H1 (cell line): ENCODE results near the gene ADPRH. TPM values are rescaled to one million over a fixed set of nuclear protein-coding genes. Genes with fewer than 3 reads are reported as not detected.

Experiments used
- CTCF ChIA-PET: fragments of 300-600 bp; sonication (Branson Sonifier 250); formaldehyde crosslinking; loops from one replicate; lab custom pipeline; 2021; ENCODE audit not compliant: partially characterized antibody; lab: Charles Lee
- POLR2A ChIA-PET: fragments of 300-600 bp; sonication (Branson Sonifier 250); formaldehyde crosslinking; loops from one replicate; lab custom pipeline; 2021; ENCODE audit warnings: inconsistent platforms; ENCODE audit not compliant: partially characterized antibody; lab: Charles Lee
- DNase-seq, 2 experiments: peaks; one replicate each; pipeline versions ENCODE4 v3.0.0 to v3.0.0-alpha.2; 2010 to 2022; ENCODE audit warnings: low spot score in 2 of 2, low read depth in 1 of 2, mixed read lengths in 1 of 2
- FAIRE-seq: peaks from 2 replicates; lab custom pipeline; 2011; peaks lifted over from hg19 to GRCh38; lab: Jason Lieb, UNC
- H2AFZ ChIP-seq: 2 replicates; pipeline ENCODE4 v1.8.1; 2012; ENCODE audit warnings: low read length, inconsistent platforms
- H2AK5ac ChIP-seq: 2 replicates; pipeline ENCODE4 v1.6.1; 2013; ENCODE audit warnings: low read depth, low read length
- H2BK120ac ChIP-seq: replicated peaks from 2 replicates; pipeline ENCODE3; 2013; ENCODE audit warnings: low read depth, low read length, inconsistent platforms
- H2BK12ac ChIP-seq: 2 replicates; pipeline ENCODE4 v1.6.1; 2013; ENCODE audit warnings: low read depth, low read length
- H2BK15ac ChIP-seq: 2 replicates; pipeline ENCODE4 v1.6.1; 2013; ENCODE audit warnings: low read length
- H2BK20ac ChIP-seq: 2 replicates; pipeline ENCODE4 v1.6.1; 2013; ENCODE audit warnings: low read length
- H2BK5ac ChIP-seq: 2 replicates; pipeline ENCODE4 v1.6.1; 2013; ENCODE audit warnings: low read depth, low read length
- H3K14ac ChIP-seq: 2 replicates; pipeline ENCODE4 v1.6.1; 2013; ENCODE audit warnings: inconsistent platforms; ENCODE audit not compliant: insufficient read length
- H3K18ac ChIP-seq: 2 replicates; pipeline ENCODE4 v1.6.1; 2013; ENCODE audit warnings: low read length; ENCODE audit errors: extremely low read depth
- H3K23ac ChIP-seq: 2 replicates; pipeline ENCODE4 v1.6.1; 2013; ENCODE audit warnings: inconsistent platforms; ENCODE audit not compliant: insufficient read length
- H3K23me2 ChIP-seq: 2 replicates; pipeline ENCODE4 v1.6.1; 2013; ENCODE audit warnings: low read depth, low read length
- H3K27ac ChIP-seq: 2 replicates; pipeline ENCODE4 v1.6.1; 2011; ENCODE audit warnings: low read depth, low read length, inconsistent platforms
- H3K27me3 ChIP-seq, 4 experiments: replicated peaks in 1 of 4; 1 replicate in 1 of 4; 2 replicates in 3 of 4; pipeline versions ENCODE4 v1.6.1 to v1.8.1; 2011 to 2013; ENCODE audit warnings: low read length in 3 of 4, mild to moderate bottlenecking in 3 of 4, inconsistent platforms in 2 of 4, mixed read lengths in 2 of 4, moderate library complexity in 1 of 4; ENCODE audit not compliant: control insufficient read depth in 3 of 4, insufficient read depth in 3 of 4; ENCODE audit errors: extremely low read depth in 1 of 4
- H3K36me3 ChIP-seq, 4 experiments: 2 replicates each; pipeline versions ENCODE4 v1.6.1 to v1.8.1; 2011 to 2013; ENCODE audit warnings: mild to moderate bottlenecking in 4 of 4, low read length in 3 of 4, moderate library complexity in 2 of 4, control low read depth in 1 of 4, inconsistent platforms in 1 of 4; ENCODE audit not compliant: insufficient read depth in 4 of 4, control insufficient read depth in 2 of 4
- H3K4ac ChIP-seq: replicated peaks from 2 replicates; pipeline ENCODE3; 2013; ENCODE audit warnings: low read length, low read depth, mixed read lengths, inconsistent platforms; ENCODE audit not compliant: insufficient read length
- H3K4me1 ChIP-seq, 4 experiments: replicated peaks in 1 of 4; 1 replicate in 1 of 4; 2 replicates in 3 of 4; pipeline versions ENCODE4 v1.6.1 to v1.8.1; 2011 to 2013; ENCODE audit warnings: low read length in 3 of 4, inconsistent platforms in 2 of 4, mixed read lengths in 1 of 4; ENCODE audit not compliant: insufficient read depth in 4 of 4, control insufficient read depth in 3 of 4
- H3K4me2 ChIP-seq, 2 experiments: 2 replicates each; pipeline versions ENCODE4 v1.6.1 to v1.8.1; 2011 to 2013; ENCODE audit warnings: low read depth in 2 of 2, low read length in 2 of 2, control low read depth in 1 of 2, inconsistent platforms in 1 of 2, mild to moderate bottlenecking in 1 of 2; ENCODE audit not compliant: insufficient read depth in 1 of 2
- H3K4me3 ChIP-seq, 4 experiments: fragments of 200-600, 300-600 bp in 1 of 4; sonication (generic), shearing (Covaris generic), sonication (Bioruptor Twin) in 1 of 4; 2 replicates each; pipeline versions ENCODE4 v1.5.1 to v1.8.1; 2011 to 2016; ENCODE audit warnings: low read length in 4 of 4, low read depth in 3 of 4, control low read depth in 2 of 4, inconsistent platforms in 2 of 4, mild to moderate bottlenecking in 2 of 4, mixed read lengths in 1 of 4, moderate library complexity in 1 of 4; ENCODE audit not compliant: insufficient read depth in 2 of 4; ENCODE audit errors: extremely low read depth in 1 of 4
- H3K56ac ChIP-seq: replicated peaks from 2 replicates; pipeline ENCODE3; 2013; ENCODE audit warnings: low read depth, mild to moderate bottlenecking, mixed read lengths, low read length, inconsistent platforms; ENCODE audit not compliant: insufficient read length
- H3K79me1 ChIP-seq: 2 replicates; pipeline ENCODE4 v1.6.1; 2013; ENCODE audit warnings: low read depth, low read length, control low read depth
- H3K79me2 ChIP-seq, 2 experiments: 2 replicates each; pipeline versions ENCODE4 v1.6.1 to v1.8.1; 2012 to 2013; ENCODE audit warnings: low read length in 2 of 2, mild to moderate bottlenecking in 2 of 2, inconsistent platforms in 1 of 2; ENCODE audit not compliant: insufficient read depth in 2 of 2, control insufficient read depth in 1 of 2
- H3K9ac ChIP-seq, 4 experiments: replicated peaks in 1 of 4; 1 replicate in 1 of 4; 2 replicates in 3 of 4; pipeline versions ENCODE4 v1.6.1 to v1.8.1; 2011 to 2013; ENCODE audit warnings: low read depth in 3 of 4, low read length in 3 of 4, control low read depth in 2 of 4, mild to moderate bottlenecking in 2 of 4, moderate library complexity in 2 of 4, inconsistent platforms in 1 of 4; ENCODE audit errors: extremely low read depth in 1 of 4
- H3K9me3 ChIP-seq, 2 experiments: 2 replicates each; pipeline versions ENCODE4 v1.6.1 to v1.8.1; 2012 to 2013; ENCODE audit warnings: mild to moderate bottlenecking in 2 of 2, moderate library complexity in 2 of 2, control low read depth in 1 of 2, inconsistent platforms in 1 of 2, low read depth in 1 of 2, low read length in 1 of 2, mixed read lengths in 1 of 2; ENCODE audit not compliant: insufficient read depth in 2 of 2
- H4K20me1 ChIP-seq, 2 experiments: replicated peaks in 1 of 2; 2 replicates each; pipeline versions ENCODE3 to v1.8.1; 2011 to 2013; ENCODE audit warnings: inconsistent platforms in 2 of 2, low read length in 2 of 2, mild to moderate bottlenecking in 1 of 2; ENCODE audit not compliant: insufficient read depth in 2 of 2, control insufficient read depth in 1 of 2
- H4K5ac ChIP-seq: 2 replicates; pipeline ENCODE4 v1.6.1; 2013; ENCODE audit warnings: low read length, low read depth, mixed read lengths, inconsistent platforms; ENCODE audit not compliant: insufficient read length
- H4K8ac ChIP-seq: 2 replicates; pipeline ENCODE4 v1.8.0; 2013; ENCODE audit warnings: mild to moderate bottlenecking, moderate library complexity, low read length, inconsistent platforms; ENCODE audit not compliant: insufficient read depth; ENCODE audit errors: extremely low read depth
- H4K91ac ChIP-seq: replicated peaks from 2 replicates; pipeline ENCODE3; 2013; ENCODE audit warnings: low read length, mixed read lengths, inconsistent platforms; ENCODE audit not compliant: insufficient read length
- ATF3 ChIP-seq: IDR thresholded peaks from 2 replicates; pipeline ENCODE4 v1.6.1; 2011; ENCODE audit warnings: low read depth, mild to moderate bottlenecking, low read length; ENCODE audit not compliant: insufficient read depth
- CBX8 ChIP-seq: fragments of 300-800, 300-1000 bp; sonication (generic); IDR thresholded peaks from 2 replicates; pipeline ENCODE4 v1.7.1; 2016; ENCODE audit warnings: low read depth, low read length, borderline replicate concordance
- CREB1 ChIP-seq: IDR thresholded peaks from 2 replicates; pipeline ENCODE4 v1.6.1; 2012; ENCODE audit warnings: inconsistent platforms
- EP300 ChIP-seq, 2 experiments: IDR thresholded peaks; 1 replicate in 1 of 2; 2 replicates in 1 of 2; pipeline ENCODE4 v1.6.1; 2011 to 2012; ENCODE audit warnings: low read depth in 2 of 2, low read length in 2 of 2, mild to moderate bottlenecking in 2 of 2, borderline replicate concordance in 1 of 2, inconsistent platforms in 1 of 2, moderate library complexity in 1 of 2
- HDAC6 ChIP-seq: IDR thresholded peaks from one replicate; pipeline ENCODE4 v1.7.1; 2012; ENCODE audit warnings: low read depth, mild to moderate bottlenecking, inconsistent platforms, low read length, moderate library complexity
- MAX ChIP-seq: IDR thresholded peaks from 2 replicates; pipeline ENCODE4 v1.6.1; 2012; ENCODE audit warnings: inconsistent platforms
- NRF1 ChIP-seq: IDR thresholded peaks from 2 replicates; pipeline ENCODE4 v1.6.1; 2011; ENCODE audit warnings: mild to moderate bottlenecking, low read depth, low read length, improper control_type of control experiment
- RFX5 ChIP-seq: IDR thresholded peaks from 2 replicates; pipeline ENCODE4 v1.6.1; 2011; ENCODE audit warnings: low read depth, low read length, improper control_type of control experiment, borderline replicate concordance
- SIN3A ChIP-seq, 2 experiments: IDR thresholded peaks in 1 of 2; conservative IDR thresholded peaks in 1 of 2; 2 replicates each; pipeline ENCODE4 v1.6.1; 2011 to 2012; ENCODE audit warnings: low read length in 2 of 2, improper control_type of control experiment in 1 of 2, low read depth in 1 of 2, mild to moderate bottlenecking in 1 of 2
- USF2 ChIP-seq: IDR thresholded peaks from 2 replicates; pipeline ENCODE4 v1.6.1; 2011; ENCODE audit warnings: low read length, improper control_type of control experiment
- WGBS, 2 experiments: shearing (Covaris generic) in 1 of 2; methylation state at CpG; one replicate each; pipeline versions ENCODE4 v1.1.6 to v1.1.7; 2013 to 2015; ENCODE audit warnings: low lambda C conversion rate in 2 of 2, mixed read lengths in 2 of 2, inconsistent platforms in 1 of 2, low coverage in 1 of 2, missing lambda C conversion rate in 1 of 2; ENCODE audit not compliant: insufficient replicate concordance in 2 of 2, insufficient coverage in 1 of 2, insufficient read length in 1 of 2; ENCODE audit errors: extremely low coverage in 1 of 2, missing lambda C conversion rate in 1 of 2; 5-methylcytosine and 5-hydroxymethylcytosine counted together
- polyA plus RNA-seq, 7 experiments: library from polyadenylated mRNA; depleted of rRNA in 3 of 7; stranded (reverse) in 5 of 7; unstranded in 2 of 7; fragments of >200 nt in 5 of 7; fragments of 200-250 nt in 2 of 7; gene quantifications; 1 replicate in 5 of 7; 2 replicates in 1 of 7; 4 replicates in 1 of 7; pipeline versions ENCODE4 v1.2.1 to v1.2.3, GENCODE V29; 2011 to 2013; ENCODE audit warnings: missing spikeins in 2 of 7, mixed read lengths in 2 of 7
- total RNA-seq: library from RNA; stranded (reverse); fragmentation: NEBNext Ultra II Directional; extraction: Animal tissue kit (Norgen Biotek cat#: 25700); gene quantifications from 2 replicates; pipeline ENCODE4 v1.2.1, GENCODE V29; 2021

ADPRH gene
- total and polyA plus RNA-seq, 2 of the 8 experiments (the other 6 are each of a cell fraction or from before 2014, with no cell fraction given), result 2.6 to 4.2 TPM

- Histone ChIP-seq H3K27ac (no peak overlapping the region), H4K91ac (no peak overlapping the region), H4K8ac (no peak overlapping the region), H2BK12ac (no peak overlapping the region), H3K4ac (no peak overlapping the region), H3K23ac (no peak overlapping the region), H2BK120ac (no peak overlapping the region), H2BK5ac (no peak overlapping the region), H3K4me2 (no peak overlapping the region), H3K79me1 (no peaks in the 10 kb centered on the region), H3K23me2 (no peaks in the 10 kb centered on the region), H2AK5ac (no peak overlapping the region)
- TF ChIP-seq MAX (no peak), CBX8 (no peak), CREB1 (no peak), RFX5 (no peak), HDAC6 (no peak), USF2 (no peak), EP300 (IDR thresholded peaks at IDR 0.05; ENCODE audit: borderline replicate concordance in 1 of 2, low read depth in 2 of 2, low read length in 2 of 2) (no peak), ATF3 (no peak), SIN3A (conservative IDR thresholded peaks at IDR 0.05 in 1 of 2, IDR thresholded peaks at IDR 0.05 in 1 of 2; ENCODE audit: low read depth in 1 of 2, low read length in 2 of 2) (no peak), NRF1 (no peak)
- TF ChIP-seq, all 59 proteins: peak for 0
- 87% methylated on average over 5 of the region's 5 CpGs; no CpG with 5 or more reads in 1 of the 2 experiments for WGBS, 2 experiments
- H2BK20ac ChIP-seq, result no peak overlapping the region
- no peaks in the 10 kb centered on the region for H4K20me1 ChIP-seq
- H3K56ac ChIP-seq, result no peak overlapping the region
- no peak overlapping the region for H2AFZ ChIP-seq
- no peak overlapping the region for H3K4me3 ChIP-seq
- no peak overlapping the region for H3K18ac ChIP-seq
- H3K9ac ChIP-seq, result no peak overlapping the region
- H2BK15ac ChIP-seq, result no peak overlapping the region
- FAIRE-seq (no peak), DNase-seq (no peak)
- H3K79me2 ChIP-seq, result no peaks in the 10 kb centered on the region
- no peaks in the 10 kb centered on the region for H3K36me3 ChIP-seq
- H4K5ac ChIP-seq, result no peak overlapping the region
- H3K27me3 ChIP-seq, result no peaks in the 10 kb centered on the region
- H3K4me1 ChIP-seq, result no peaks in the 10 kb centered on the region
- H3K14ac ChIP-seq, result no peak overlapping the region
- ChIA-PET POLR2A (no interaction called here), CTCF (interaction anchor here (1.3 kb wide), 1 partner anchor 17 kb away, joined by 3 read pairs; no protein-coding TSS in a partner anchor)
- no peaks in the 10 kb centered on the region for H3K9me3 ChIP-seq
These were observed 9.1 kb upstream of the ADPRH start for GRCh38 chr3:119570229-119570628.
